GM18507 (cell line): ENCODE data around the gene GFPT1.
A peak's percentile ranks its signal among the peaks of the same experiment; 100 is the strongest.
"Not testable (repeated sequence)": the region's sequence is repeated elsewhere in the genome, so short reads cannot be mapped to it uniquely, and the experiment has no call there.

Experiments used
- DNase-seq: peaks from one replicate; pipeline ENCODE4 v3.0.0; 2011; ENCODE audit warnings: low read depth; ENCODE audit not compliant: insufficient read length; ENCODE audit errors: extremely low spot score
- FAIRE-seq: peaks from 2 replicates; lab custom pipeline; 2011; peaks lifted over from hg19 to GRCh38; lab: Jason Lieb, UNC

Gene GFPT1

DNA sequence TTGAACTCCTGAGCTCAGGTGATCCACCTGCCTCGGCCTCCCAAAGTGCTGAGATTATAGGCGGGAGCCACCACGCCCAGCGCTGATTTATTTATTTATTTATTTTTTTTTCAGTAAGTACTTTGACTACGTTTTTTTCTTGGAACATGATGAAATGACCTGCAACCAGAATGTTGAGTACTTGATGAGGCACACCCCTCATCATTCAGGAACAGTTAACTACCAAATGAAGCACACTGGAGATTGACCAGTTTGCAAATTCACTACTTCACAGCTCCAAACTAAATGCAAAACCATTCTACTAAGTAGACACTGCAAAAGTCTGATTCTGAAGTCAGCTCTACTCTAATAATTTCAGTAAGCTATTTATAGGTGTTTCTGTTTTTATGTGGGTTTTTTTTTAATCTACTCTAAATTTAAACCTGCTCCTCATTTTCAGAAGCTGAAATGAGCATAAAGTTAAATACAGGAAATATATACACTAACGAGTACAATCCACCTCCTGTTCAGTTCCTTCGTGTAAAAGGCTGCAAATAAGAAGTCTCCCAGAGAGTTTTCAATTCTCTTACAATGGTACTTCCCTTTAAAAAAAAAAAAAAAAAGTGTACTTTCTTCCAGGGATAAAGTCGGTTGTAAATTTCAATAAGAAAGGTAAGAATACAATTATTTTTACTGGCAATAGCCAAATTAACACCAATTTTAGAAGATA, 1.4 kb downstream of the GFPT1 start:
- no peak for DNase-seq
- FAIRE-seq, result no peak

- FAIRE-seq (no peak), DNase-seq (no peak)
Measured at GRCh38 chr2:69384618-69385081, 2.4 kb downstream of the GFPT1 start.

GRCh38 chr2:69383176-69383812, 3.7 kb downstream of the GFPT1 start:
- DNase-seq (no peak), FAIRE-seq (no peak)

- no peak for DNase-seq
- FAIRE-seq, result no peak
Measured at GRCh38 chr2:69382547-69382946, 4.5 kb downstream of the GFPT1 start.

DNA sequence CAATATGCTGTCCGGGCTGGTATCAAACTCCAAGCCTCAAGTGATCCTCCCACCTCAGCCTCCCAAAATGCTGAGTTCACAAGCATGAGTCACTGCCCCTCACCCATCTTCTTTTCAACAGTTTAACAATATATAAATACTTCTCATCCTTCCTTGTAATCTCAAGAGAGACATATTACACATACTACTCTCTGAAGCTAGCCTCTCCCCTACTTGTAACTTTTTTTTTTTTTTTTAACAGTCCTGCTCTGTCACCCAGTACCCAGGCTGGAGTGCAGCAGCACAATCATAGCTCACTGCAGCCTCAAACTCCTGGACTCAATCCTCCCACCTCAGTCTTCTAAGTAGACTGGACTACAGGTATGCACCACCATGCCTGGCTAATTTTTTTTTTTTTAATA, 5.7 kb downstream of the GFPT1 start:
- DNase-seq (no peak), FAIRE-seq (no peak)

DNA sequence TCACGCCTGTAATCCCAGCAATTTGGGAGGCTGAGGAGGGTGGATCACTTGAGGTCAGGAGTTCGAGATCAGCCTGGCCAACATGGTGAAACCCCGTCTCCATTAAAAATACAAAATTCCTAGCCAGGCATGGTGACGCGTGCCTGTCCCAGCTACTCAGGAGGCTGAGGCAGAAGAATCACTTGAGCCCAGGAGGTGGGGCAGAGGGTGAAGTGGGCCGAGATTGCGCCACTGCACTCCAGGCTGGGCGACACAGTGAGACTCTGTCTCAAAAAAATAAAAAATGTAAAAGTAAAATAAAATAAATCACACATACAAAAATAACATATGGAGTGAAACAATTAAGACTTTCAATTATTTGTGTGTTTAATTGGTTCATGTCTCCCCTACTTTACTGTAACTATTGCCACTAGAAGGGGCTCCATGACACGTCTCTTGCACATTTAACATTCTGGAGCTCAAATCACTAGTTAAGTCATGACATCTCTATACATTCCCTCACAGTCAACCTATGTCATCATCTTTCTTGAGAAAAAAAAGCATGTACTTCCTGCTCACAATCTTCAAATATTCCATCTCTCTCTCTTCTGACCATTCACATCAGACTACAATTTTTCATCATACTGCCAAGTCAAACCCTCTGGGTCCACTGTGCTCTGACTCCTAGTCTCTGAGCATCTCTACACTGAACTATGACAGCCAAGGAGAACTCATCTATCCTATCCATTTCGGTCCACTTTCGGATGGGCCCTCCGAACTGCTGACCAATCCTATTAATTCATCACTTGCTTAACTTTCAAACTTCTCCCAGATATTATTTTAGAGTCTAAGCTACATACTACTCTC, 6.7 kb downstream of the GFPT1 start:
- FAIRE-seq (no peak), DNase-seq (no peak)

- FAIRE-seq, result no peak
- no peak for DNase-seq
Measured at GRCh38 chr2:69376403-69376802, 10.6 kb downstream of the GFPT1 start.

DNA sequence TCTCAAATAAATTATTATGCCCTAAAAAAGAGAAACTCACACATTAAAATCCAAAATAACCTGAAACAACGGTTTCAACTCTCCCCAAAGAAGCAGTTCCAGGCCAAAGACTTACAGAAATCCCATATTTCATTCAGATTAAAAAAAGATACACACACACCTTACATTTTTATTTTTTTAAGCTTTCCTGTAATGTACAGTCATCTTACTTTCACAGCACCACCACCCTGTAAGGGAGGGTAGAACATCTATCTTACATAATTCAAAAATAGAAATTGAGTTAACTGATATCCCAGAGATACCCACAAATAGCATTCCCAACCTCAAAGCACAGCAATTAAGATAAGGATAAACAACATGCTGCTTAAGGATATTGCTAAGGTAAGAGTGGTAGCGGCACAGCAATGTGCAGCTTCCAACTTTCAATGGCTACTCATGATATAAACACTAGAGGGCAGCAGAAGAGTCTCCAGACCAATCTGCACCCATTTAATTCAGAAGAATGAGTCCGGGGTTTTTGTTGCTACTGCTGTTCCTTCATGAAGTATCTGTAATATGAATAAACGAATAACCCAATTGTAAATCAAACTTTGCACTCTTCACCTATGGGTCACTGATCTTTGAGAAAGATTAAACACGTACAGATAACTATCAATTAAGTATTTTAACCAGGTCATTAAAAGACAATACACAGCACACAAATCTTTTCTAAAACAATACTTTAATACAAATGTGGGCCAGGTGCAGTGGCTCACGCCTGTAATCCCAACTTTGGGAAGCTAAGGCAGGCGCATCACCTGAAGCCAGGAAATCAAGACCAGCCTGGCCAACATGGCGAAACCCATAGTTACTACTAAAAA, 11.3 kb downstream of the GFPT1 start:
- no peak for DNase-seq

DNA sequence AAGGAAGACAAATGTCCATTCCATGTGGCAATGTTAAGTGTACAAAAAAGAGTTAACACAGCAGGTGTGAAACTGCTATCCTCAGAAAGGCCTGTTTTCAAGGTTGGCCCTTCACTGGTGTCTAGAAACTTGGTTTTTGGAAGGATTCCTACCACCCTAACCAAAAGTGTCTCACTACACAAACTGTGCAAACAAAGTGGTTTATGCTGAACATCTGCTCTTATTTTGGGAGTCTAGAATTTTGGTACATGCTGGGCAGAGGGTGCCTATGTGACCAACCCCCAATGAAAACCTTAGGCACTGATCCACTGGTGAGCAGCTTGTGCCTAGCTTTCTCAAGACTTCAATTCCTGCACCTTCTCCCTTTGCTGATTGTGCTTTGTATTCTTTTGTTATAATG, 14.3 kb downstream of the GFPT1 start:
- no peak for DNase-seq
- no peak for FAIRE-seq

More for the DNA sequence above, 11.3 kb downstream of the GFPT1 start:
- FAIRE-seq, result peak; percentile 45

DNA sequence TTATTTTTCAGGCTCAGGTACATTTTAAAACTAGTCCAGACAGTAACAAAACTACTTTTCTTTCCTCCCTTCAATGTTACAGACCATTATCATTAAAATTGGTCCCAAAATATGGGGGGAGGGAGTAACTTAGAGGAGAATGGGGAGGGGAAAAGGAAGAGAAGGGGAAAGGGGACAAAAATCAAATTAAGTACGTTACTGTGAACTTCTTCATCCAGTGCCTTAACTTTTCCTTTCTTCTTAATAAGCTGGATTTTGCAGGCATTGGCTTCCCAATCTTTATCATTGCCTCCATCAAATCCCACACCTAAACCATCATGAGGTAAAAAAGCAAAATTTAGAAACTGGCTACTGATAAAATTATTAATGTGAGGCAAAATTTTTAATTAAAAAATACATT, 17.2 kb downstream of the GFPT1 start:
- FAIRE-seq, result no peak
- no peak for DNase-seq

GRCh38 chr2:69368588-69368987, 18.4 kb downstream of the GFPT1 start:
- FAIRE-seq (no peak), DNase-seq (no peak)

DNA sequence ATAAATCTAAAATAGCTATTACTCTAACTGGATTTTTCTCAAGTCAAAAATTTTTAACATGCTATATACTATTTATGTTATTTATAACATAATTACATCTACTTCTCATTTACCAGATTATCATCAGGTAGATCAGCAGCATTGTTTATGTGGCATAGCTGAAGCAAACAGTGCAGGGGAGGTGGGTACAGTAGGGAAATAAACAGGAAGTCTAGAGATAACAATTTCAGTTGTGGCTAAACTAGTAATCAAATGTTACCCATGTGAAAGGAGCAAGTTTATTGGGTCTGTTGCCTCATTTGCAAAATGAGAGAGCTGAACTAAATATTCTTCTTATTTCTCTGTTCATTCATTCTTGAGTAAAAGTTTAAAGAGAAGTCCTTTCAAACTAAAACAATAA, 27.7 kb downstream of the GFPT1 start:
- FAIRE-seq, result no peak
- no peak for DNase-seq

DNA sequence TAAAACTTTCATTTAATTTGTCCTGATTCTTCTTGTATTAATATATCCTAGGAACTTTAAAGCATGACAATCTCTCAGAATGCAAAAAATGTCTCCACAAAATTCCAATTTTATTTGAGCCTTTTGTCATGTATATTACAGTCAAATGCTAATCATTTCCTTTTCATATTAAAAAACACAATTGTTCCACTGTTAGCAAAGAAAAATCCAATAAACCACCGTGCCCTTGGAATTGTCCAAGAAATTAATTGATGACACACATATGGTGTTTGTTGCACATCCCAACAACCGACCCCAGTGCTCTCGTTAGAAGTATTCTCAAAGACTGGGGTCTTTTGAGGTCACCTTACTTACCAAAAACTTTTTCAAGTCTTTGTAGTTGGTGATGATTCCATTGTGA, 28.1 kb downstream of the GFPT1 start:
- DNase-seq (no peak), FAIRE-seq (no peak)

- DNase-seq, result no peak
- no peak for FAIRE-seq
Measured at GRCh38 chr2:69356471-69356870, 30.6 kb downstream of the GFPT1 start.

- FAIRE-seq, DNase-seq: not testable (repeated sequence)
Measured at GRCh38 chr2:69354976-69355375, 32.1 kb downstream of the GFPT1 start.

GRCh38 chr2:69353360-69353759, 33.7 kb downstream of the GFPT1 start:
- DNase-seq, result no peak
- no peak for FAIRE-seq

DNA sequence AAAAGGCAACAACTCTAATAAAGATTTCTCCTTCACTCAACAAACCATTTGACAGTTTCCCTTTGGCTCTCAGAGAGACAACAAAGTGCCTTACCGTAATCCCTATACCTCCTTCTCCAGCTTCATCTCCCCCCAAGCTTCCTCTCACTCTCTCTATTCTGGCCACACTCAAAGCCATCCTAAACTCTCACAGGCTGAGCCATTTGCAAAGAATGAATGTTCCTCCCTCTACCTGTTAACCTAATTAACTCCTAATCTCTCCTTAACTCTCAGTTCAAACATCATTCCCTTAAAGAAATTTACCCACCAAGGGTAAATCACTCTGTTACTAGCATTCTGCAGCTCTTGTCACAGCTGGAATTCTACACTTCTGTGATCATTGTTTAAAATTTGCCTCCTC, 38.2 kb downstream of the GFPT1 start:
- DNase-seq, result no peak
- peak; percentile 24 for FAIRE-seq

- peak; percentile 78 for FAIRE-seq
- no peak for DNase-seq
Measured at GRCh38 chr2:69345434-69345833, 41.6 kb downstream of the GFPT1 start.

DNA sequence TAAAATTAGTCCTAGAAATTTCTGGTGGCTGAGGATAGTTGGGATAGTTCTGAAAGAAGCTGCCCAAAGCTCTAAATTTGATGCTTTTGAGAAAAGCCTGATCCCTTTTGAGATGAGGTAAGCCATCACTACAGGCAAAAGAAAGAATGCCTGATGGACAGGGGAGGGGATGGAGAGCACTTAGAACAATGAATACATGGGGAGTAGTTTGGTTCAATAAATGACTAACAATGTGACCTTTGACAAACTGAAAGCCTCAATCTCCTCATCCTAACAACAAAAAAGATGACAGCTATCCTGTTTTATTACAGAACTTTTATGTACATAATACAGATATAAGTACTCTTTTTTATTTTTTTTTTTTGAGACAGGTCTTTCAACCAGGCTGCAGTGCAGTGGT, 42.7 kb downstream of the GFPT1 start:
- DNase-seq (no peak), FAIRE-seq (no peak)
